HG03159 (cell line): ENCODE measurements around the gene SLBP.
"Not testable (repeated sequence)": the region's sequence is repeated elsewhere in the genome, so short reads cannot be mapped to it uniquely, and the experiment has no call there.

Experiments
- ATAC-seq: cut with Tn5 transposase; IDR thresholded peaks from one replicate; pipeline ENCODE4 v1.9.1; 2021; ENCODE audit warnings: mild to moderate bottlenecking, moderate library complexity; ENCODE audit not compliant: unreplicated experiment

The SLBP gene

DNA sequence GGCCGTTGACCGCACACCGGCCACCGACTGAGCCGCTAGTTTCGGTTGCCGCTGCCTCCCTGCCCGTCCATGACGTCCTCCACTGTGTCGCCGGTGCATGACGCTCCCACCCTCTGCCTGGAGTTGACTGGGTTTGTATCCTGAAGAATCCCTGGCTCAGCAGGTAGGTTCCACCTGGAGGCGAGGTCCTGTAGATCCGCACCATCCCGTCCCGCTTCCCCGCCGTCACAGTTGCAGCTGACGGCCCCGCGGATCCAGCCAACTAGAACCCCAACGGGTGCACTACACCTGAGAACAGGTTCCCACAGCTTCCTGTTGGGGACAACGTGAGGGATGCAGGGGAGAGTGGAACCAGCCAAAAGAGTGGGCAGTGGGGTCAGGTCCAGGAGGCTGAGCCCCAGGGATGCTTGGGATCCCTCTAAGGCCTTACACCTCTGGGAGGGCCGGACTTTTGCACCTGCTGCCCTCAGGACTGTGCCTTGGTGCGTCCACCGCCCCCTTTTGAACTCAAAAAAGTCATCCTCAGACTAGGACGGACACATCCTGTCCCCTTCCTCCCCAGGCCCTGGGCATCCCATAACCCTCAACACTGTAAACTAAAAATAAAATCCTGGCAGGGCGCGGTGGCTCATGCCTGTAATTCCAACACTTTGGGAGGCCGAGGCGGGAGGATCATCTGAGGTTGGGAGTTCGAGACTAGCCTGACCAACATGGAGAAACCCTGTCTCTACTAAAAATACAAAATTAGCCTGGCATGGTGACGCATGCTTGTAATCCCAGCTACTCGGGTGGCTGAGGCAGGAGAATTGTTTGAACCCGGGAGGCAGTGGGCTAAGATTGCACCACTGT lies 1.1 kb upstream of the SLBP start:
- ATAC-seq: no peak

DNA sequence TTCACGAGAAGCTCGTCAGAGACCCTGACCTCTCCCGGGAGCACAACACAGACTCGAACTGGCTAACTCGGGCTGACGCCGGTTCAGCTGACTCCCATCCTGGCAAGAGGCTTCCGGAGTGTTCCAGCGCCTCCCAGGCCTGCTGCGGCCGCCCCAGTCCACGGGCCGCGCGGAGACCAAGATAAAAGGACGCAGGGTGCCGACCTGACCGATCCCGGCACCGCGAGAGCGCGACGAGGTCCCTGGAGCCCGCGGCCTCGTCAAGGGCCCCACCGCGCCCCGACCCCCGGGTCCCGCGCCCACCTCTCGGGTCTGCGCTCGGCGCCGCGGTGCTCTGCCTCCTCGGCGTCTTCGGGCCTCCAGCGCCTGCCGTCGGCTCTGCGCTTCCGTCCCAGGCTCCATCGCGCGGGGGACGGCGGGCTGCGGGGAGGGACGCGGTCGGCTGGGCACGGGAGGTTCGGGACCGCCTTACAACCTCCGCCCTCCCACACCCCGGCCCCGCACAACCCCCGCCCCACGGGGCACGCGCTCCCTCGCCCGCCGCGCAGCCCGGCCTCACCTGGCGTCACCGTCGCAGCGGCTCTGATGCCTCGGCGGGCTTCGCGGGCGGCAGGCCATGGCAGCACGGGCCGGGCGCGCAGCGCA lies 426 bp downstream of the SLBP start:
- peak; percentile 4 for ATAC-seq

DNA sequence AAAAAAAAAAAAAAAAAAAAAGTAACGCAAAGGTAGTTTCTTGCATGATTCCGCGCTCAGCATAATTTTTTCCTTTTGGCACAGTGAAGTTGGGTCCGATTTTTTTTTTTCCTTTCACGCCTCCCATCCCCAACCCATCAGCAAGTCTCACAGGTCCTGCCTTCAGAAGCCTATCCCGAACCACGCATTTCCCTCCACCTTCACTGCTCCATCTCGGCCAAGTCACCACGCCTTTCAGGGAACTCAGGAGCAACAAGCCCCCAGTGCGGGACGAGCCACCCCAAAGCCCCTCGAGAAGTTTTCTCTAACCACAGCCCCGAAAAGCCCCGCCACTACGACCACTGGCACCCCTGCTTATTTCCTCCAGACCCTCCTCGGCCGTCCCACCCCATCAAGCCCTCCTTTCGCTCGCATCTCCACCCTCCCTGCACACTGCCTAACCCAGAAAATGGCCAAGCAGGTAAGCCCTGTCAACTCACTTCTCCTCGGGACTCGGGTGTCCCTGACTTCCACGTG lies 1.0 kb downstream of the SLBP start:
- ATAC-seq: no peak

DNA sequence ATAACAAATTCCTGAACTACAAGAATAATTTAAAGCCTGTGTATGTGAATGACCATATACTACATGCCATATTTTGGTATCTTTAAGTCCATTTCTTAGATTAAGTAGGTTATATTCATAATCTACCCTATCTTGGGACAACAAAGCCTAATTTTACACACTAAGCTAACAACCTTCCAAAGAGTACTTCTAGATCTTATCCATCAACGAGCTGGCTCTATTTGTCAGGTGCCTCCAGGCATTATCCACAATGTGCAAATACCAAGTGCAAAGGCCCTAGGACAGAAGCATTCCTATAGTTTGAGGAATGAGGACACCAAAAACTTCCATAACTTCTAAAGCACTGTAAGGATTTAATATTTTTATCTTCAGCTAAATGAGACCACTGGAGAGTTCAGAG lies 3.5 kb downstream of the SLBP start:
- ATAC-seq: no peak

DNA sequence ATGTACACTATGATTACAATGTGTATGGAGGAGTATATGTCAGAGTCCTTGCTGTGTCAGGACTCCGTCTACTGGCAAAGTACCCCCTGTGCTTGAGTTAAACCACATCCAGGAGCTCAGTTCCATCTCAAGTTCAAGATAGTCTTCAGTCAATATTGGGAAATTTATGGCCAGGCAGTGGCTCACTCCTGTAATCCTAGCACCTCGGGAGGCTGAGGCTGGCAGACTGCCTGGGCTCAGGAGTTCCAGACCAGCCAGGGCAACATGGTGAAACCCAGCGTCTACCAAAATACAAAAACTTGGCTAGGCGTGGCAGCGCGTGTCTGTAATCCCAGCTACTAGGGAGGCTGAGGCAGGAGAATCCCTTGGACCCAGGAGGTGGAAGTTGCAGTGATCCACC lies 5.8 kb downstream of the SLBP start:
- ATAC-seq: no peak

DNA sequence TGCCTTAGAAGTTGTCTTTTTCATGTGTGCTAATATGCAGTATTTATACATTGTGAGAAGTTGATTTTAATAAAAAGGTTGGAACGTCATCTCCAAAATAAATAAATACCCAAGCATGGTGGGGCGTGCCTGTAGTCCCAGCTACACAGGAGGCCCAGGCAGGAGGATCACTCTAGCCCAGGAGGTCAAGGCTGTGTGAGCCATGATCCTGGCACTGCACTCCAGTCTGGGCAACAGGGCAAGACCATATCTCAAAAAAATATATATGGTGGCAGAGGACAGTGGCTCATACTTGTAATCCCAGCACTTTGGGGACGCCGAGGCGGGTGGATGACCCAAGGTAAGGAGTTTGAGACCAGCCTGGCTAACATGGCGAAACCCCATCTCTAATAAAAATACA lies 6.4 kb downstream of the SLBP start:
- ATAC-seq: no peak

DNA sequence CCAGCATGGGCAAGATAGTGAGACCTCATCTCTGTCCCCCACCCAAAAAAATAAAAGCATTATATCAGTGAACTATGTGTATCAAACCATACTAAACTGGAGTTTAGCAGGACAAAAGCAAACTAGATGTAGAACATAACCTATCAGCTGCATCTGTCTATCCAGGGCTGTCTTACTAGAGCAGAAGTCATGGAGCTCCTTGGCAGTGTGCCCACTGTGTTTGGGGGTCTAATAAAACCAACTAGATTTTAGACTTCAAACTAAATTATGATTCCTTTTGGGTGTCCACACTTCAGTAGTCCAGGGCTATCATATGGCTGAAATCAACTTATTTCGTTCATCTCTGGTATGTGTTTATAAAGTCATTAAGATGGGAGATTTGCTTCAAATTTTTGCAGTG lies 8.3 kb downstream of the SLBP start:
- no peak for ATAC-seq

DNA sequence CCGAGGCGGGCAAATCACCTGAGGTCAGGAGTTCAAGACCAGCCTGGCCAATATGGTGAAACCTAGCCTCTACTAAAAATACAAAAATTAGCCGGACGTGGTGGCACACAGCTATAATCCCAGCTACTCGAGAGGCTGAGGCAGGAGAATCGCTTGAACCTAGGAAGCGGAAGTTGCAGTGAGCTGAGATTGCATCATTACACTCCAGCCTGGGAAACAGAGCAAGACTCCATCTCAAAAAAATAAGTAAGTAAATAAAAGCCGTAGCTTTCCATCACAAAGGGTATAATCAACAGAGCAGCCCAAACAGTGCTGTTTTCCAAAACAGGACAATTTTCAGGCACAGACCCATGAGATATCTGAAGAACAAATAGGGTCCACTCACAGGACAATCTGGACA lies 10.4 kb downstream of the SLBP start:
- not testable (repeated sequence) for ATAC-seq

DNA sequence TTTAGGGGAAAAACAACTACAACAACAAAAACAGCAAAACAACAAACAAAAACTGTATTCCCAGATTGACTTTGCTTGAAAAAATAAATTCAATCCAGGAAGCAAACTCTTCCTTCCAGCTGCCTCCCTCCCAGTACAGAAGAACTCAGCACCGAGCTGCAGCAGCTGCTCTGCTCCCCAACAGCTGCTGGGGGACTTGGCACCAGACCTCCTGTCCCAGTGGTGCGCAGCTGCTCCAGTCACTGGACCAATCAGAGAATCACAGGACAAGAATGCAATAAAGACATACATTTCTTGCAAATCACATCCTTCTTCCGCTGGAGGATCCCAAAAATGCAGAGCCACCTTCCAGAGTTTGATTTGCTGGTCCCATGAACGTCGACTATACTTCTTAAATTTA lies 16.2 kb downstream of the SLBP start:
- no peak for ATAC-seq

DNA sequence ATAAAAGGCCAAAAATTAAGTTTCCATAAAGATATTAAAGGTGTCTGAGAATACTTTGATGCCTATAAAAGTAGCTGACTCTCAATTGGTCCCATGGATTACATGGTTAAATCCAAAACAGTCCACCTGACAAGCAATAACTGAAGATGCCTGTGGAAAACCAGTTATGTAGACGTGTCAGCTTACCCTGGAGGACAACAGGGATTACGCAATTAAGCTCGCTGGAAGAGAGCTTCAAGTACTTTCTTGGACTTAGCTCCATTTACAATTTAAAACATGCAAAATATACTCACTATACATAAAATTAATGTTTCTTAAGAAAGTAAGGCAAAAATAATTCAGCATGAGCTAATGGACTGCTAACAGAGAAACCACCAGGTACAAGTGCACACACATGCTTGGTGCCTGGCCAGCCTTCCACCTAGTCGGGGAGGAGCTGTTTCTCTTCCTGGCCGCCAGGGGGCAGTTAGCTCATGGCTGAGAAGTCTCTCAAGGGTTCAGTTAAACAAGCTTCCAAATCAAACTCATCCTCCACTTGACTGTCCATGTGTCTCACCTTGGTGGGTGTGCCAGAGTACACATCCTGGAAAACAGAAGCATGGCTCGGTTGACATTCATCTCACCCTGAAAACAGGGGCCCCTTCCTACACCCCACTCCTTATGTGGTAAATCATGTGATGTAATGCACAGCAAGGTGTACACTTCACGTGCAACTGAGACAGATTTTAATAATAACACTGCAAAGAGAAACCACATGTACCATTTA lies 18.8 kb downstream of the SLBP start:
- ATAC-seq: peak; percentile 56

DNA sequence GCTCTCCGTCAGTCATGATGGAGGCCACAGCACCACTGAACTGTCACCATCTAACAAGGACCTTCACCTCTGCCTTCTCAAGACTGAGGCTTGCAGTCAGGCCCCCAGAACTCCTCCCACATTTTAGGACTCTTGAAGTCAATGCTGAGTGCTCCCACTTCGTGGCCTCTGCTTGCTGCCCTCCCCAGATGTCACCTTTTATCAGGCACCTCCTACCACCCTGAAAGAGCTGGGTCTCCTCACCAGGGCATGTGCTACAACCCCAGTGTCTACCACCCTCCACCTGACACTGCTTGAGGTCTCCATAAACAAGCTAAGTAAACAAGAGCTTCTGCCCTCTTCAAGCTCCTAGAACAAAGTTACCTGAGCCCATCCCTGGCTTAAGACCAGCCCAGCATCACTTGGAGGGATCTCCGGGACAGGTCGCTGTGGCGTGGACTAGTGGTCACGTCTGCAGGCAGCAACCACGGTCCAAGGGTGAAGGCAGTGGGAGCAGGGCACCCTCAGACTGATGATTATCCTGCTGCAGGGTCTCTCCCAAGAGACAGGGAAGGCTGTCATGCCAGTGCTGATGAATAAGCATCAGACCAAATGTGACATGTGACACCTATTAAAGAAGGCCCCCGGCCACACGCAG lies 20.3 kb downstream of the SLBP start:
- no peak for ATAC-seq

DNA sequence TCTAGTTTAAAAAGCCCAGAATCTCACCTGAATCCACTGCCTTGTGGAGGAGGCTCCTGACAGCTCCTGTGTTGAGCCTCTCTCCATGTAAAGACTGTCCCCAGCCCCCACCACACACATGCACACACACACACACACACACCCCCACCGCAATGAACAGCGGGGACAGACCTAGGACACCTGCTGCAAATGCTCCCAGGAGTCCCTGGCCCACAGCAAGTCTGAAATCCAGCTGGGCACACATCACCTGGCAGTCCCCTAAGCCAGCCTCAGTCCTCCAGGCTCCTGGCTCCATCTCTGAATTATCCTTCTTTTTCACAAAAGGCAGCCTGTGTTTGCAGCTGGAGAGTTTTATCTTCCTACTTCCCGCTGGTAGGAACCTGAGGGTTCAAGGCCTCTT lies 21.4 kb downstream of the SLBP start:
- ATAC-seq: no peak

DNA sequence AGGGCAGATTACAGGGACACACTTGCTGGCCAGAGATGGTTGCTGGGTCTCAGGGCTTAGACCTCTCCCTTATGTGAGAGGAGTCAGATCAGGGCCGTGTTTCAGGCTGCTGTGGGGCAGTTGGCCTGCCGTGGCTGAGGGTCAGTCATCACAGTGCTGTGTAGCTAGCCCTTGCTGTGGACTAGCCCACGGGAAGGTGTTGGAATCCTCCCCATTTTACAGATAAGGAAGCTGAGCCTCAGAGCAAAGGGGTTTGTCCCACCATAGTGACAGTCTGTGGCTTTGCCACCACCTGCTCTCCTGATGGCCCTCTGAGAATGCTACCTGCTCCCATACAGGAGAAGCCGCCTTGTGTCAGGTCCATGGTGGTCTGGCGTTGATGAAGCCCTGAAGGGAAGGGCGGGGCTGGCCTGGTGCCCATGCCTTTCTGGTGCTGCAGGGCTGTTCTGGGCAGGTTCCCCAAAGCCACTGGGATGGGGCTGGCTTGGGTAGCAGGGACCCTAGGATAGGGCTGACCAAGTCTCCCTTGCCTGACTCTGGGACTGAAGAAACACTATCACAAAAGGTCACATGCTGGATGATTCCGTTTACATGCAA lies 25.6 kb downstream of the SLBP start:
- no peak for ATAC-seq

DNA sequence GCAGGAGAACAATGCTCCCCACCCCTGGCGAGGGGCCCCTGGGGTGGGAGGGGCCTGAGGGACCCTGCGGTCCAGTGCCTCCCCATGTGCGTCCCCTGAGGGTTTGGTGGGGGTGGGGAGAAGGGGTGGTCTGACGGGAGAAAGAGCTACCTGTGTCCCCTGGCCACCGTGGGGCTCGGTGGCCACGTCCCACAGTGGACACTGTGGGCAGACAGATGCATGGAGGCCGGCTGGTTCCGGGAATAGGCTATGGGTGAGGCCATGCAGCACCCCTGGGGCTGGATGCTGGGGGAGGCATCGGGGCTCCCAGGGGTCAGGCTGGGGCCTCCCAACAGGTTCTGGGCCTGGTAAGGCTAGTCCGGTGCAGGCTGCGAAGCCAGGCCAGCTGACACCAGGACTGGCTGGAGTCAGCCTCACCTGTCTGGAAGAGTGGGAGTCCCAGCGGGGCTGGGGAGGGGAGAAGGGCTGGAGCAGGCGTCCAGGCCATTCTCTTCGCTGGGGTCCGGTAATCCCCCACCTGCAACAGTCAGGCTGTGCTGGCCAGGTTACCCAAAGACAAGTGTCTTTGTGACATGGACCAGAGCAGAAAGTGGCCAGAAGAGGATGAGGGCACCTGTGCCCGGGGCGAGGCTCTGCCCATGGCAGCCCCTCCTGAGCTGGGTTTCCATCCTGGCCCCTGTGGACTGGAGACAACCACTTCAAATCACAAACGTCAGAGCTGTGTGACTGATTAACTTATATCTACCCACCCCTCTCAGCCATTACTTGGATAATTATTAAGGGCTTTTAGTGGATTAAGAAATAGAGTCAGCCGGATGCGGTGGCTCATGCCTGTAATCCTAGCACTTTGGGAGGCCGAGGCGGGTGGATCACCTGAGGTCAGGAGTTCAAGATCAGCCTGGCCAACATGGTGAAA lies 26.6 kb downstream of the SLBP start:
- no peak for ATAC-seq

DNA sequence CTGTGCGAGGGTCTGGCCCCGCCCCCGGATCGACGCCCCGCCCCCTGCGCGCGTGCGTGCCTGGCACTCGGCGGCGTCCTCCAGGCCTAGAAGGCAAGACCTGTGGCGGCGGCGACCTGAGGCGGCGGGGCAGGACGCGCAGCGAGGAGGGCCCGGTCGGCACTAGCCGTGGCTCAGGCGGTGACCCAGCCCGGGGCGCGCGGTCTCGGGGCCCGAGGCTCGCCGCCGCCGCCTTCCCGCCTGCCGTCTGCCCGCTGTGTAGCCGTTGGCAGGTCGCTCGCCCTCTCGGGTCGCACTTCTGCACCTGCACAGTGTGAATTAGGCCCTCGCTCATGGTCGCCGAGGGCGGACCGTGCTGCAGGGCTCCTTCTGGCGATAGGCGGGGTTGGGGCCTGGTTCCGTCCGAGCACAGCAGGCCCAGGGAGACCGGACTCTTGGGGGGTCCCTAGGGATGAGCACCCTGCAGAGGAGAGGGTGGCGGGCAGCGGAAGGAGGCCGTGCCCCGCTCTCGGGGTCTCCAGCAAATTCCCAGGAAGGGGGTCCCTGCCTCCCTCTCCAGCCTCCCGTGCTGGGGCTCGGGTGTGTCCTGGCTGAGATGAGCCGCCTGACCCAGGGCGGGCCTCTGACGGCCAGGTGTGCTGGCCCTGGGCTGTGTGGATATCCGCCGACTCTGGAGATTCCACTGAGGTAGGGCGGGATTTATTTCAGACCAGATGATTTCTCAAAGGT lies 27.4 kb downstream of the SLBP start:
- no peak for ATAC-seq

DNA sequence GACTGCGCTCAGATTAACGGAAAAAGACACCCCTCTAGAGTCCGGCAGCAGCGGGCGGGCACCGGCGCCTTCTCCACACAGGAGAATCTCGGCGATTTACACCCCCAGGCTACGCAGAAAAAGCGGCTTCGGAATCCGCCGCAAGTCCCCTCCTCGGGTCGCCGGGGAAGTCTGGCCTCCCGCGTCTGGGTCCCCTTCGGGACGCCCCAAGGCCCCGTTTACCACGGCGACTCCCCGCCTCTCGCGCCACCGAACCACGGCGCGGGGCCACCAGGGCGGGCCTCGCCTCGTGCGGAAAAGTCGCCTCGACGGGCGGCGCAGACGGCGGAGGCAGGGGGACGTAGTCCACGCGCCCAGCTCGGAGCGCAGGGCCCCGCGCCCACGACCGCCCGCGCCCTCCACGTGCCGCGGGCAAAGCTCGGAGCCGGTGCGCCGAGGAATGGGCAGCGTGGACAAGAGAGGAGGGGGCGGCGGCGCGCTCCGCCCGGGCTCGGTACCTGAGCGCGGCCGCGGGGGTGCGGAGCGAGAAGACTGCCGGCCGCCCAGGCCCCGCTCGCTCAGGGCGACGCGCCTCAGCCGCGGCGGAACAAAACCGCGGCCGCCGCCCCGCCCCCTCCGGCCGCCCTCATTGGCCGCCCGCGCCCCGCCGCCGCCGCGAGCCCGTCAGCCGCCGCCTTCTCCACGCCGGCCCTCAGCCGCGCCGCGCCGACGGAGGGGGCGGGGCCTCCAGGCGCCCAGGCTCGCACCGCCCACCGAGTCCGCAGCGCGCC lies 28.2 kb downstream of the SLBP start, which contains the start of gene FAM53A:
Gene FAM53A (minus strand): TSS at position 578 of the 770 bp plus-strand sequence. CDS start 15,572 bp downstream, outside the sequence.
- peak; percentile 88 for ATAC-seq

DNA sequence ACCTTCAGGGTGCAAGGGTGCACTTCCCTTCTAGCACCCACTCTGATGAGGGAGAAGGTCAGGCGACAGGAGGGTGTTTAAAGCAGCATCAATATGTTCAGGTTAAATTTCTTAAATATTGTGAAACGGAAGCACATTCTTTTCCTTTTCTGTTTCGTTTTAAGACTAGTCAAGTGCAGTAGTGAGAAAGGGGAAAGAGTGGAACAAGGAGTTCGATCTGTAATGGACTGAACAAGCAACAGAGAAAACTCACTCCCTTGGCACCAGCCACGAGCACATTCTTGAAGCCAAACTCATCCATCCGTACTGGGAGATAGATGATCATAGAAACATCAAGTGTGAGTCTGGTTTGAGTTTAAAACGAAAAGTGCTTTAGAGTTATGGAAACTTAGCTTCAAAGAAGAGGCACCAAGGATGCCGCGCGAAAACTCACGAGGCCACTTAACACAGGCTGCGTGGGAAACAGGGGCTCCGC lies 28.8 kb downstream of the SLBP start:
- no peak for ATAC-seq

DNA sequence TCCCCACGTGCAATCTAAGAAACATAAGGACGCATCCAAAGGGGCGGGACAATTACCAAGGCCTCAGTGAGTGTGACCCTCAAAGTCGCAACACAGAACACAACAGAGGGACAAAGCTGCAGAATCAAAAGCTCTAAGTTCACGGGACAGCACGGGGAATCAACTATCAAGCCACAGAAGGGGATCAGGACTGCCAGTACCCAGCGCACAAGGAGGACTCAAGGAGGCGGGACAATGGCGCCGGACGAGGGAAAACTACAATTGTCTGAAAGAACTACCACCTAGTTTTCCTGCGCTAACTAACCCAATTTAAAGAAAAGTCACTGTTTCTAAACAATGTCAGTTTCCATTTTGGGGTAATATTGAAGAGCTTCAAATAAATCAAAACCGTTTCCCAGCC lies 29.3 kb downstream of the SLBP start:
- ATAC-seq: no peak
